ENCODE results near the gene VWA5B1.

VWA5B1 gene

DNA sequence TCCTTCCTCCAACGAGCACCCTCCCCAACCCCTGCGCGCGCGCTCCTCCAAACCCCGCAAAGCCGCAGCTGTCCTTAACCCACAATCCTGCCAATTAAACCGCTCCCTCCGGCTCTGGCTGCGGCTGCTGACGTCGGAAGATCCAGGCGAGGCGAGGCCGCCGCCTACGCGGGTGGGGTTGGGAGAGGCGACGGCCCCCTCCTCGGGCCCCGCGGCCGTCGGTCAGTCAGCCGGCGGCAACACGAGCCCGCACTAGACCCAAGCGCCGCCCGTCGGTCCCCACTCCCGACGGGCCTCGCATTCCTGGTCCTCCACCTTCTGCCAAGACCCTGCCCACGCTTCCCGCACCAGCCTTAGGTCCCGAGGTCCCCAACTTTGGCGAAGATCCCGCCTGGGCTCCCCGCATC, 75.4 kb downstream of the VWA5B1 start:
- Mint-ChIP-seq H3K4me3 (peak overlapping the region; percentile 74), H3K9me3 (no peaks in the 10 kb centered on the region), H3K36me3 (ENCODE audit: low read depth) (no peaks in the 10 kb centered on the region), H3K27ac (no peak overlapping the region), H3K4me1 (peaks cover 11% of the 10 kb centered on the region), H3K27me3 (ENCODE audit: low read depth, poor library complexity) (peaks cover 99% of the 10 kb centered on the region)
- peak; percentile 38 for DNase-seq
- TF ChIP-seq, protein P1, sequence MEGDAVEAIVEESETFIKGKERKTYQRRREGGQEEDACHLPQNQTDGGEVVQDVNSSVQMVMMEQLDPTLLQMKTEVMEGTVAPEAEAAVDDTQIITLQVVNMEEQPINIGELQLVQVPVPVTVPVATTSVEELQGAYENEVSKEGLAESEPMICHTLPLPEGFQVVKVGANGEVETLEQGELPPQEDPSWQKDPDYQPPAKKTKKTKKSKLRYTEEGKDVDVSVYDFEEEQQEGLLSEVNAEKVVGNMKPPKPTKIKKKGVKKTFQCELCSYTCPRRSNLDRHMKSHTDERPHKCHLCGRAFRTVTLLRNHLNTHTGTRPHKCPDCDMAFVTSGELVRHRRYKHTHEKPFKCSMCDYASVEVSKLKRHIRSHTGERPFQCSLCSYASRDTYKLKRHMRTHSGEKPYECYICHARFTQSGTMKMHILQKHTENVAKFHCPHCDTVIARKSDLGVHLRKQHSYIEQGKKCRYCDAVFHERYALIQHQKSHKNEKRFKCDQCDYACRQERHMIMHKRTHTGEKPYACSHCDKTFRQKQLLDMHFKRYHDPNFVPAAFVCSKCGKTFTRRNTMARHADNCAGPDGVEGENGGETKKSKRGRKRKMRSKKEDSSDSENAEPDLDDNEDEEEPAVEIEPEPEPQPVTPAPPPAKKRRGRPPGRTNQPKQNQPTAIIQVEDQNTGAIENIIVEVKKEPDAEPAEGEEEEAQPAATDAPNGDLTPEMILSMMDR (IDR thresholded peaks at IDR 0.05): no peak

DNA sequence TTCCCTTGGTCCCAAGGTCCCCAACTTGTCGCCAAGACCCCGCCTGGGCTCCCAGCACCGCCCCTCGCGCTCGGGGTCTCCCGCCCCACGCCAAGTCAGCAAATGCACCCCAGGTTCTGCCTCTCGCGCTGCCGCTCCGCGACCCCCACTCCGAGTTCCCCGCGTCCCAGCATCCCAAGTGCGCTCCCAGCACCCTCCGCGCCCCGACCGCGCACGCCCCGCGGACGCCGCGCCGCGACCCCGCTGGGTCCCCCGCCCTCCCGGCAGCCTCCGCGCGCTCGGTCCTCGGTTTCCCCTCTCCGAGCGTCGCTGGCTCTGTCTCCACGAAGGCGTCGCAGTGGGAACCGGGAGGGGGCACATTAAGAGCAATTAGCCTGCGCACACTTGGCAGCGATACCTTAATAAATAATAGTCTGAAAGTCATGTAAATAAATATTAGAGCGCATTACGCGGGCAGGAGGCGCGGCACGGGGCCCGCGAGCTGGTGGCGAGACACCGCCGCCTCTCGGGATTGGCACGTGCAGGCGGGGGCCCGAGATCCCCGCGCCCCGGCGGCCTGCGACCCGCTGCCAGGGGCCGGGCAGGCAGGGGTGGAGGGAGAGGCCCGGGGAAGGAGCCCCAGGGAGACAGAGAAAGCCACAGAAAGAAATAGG, 75.9 kb downstream of the VWA5B1 start:
- DNase-seq: no peak
- H3K27ac Mint-ChIP-seq: no peak overlapping the region
- peaks cover 99% of the 10 kb centered on the region for H3K27me3 Mint-ChIP-seq (ENCODE audit: low read depth, poor library complexity)
- no peaks in the 10 kb centered on the region for H3K36me3 Mint-ChIP-seq (ENCODE audit: low read depth)
- TF ChIP-seq, protein P1 (IDR thresholded peaks at IDR 0.05): no peak
- peaks cover 11% of the 10 kb centered on the region for H3K4me1 Mint-ChIP-seq
- H3K9me3 Mint-ChIP-seq: no peaks in the 10 kb centered on the region
- H3K4me3 Mint-ChIP-seq: peak overlapping the region; percentile 81

DNA sequence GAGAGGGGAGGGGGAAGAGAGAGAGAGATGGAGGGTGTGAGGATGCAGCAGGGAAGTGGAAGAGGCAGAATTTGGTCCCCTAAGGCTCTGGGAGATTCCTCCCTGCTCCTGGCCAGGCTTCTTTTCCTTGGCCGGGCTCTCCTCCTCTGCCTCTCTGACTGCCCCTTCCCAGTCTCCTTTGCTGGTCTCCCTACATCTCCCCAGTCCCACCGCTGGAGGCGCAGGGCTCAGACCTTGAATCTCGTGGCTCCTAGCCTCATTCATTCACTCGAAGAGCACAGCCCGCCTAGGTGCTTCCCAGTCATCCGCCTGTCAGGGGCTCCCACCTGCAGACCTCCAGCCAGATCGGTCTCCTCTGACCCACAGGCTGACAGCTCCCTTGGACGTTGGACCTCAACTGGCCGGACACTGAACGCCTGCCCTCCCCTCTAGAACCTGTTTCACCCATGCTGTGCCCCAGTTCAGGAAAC, 76.5 kb downstream of the VWA5B1 start:
- peak overlapping the region; percentile 81 for H3K4me3 Mint-ChIP-seq
- TF ChIP-seq, protein P1 (IDR thresholded peaks at IDR 0.05): peak; percentile 60
- DNase-seq: peak; percentile 58
- H3K27ac Mint-ChIP-seq: no peak overlapping the region
- no peaks in the 10 kb centered on the region for H3K9me3 Mint-ChIP-seq
- peaks cover 99% of the 10 kb centered on the region for H3K27me3 Mint-ChIP-seq (ENCODE audit: low read depth, poor library complexity)
- H3K36me3 Mint-ChIP-seq (ENCODE audit: low read depth): no peaks in the 10 kb centered on the region
- peaks cover 11% of the 10 kb centered on the region for H3K4me1 Mint-ChIP-seq

DNA sequence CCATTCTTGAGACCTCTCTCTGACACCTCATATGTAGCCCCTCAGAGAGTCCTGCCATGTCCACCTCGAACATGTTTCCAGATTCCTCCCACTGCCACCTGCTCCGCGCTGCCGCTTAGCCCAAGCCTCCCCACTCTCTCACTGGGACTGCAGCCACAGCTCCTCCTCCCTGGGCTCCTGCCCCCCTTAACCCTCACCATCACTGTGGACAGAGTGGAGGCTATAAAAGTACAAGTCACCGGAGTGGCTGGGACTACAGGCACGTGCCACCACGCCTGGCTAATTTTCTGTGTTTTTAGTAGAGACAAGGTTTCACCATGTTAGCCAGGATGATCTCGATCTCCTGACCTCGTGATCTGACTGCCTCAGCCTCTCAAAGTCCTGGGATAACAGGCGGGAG, 77.0 kb downstream of the VWA5B1 start:
- Mint-ChIP-seq H3K9me3 (no peaks in the 10 kb centered on the region), H3K4me1 (peaks cover 11% of the 10 kb centered on the region), H3K36me3 (ENCODE audit: low read depth) (no peaks in the 10 kb centered on the region), H3K4me3 (peak overlapping the region; percentile 81), H3K27ac (no peak overlapping the region), H3K27me3 (ENCODE audit: low read depth, poor library complexity) (peaks cover 99% of the 10 kb centered on the region)
- TF ChIP-seq, protein P1 (IDR thresholded peaks at IDR 0.05): no peak
- no peak for DNase-seq

DNA sequence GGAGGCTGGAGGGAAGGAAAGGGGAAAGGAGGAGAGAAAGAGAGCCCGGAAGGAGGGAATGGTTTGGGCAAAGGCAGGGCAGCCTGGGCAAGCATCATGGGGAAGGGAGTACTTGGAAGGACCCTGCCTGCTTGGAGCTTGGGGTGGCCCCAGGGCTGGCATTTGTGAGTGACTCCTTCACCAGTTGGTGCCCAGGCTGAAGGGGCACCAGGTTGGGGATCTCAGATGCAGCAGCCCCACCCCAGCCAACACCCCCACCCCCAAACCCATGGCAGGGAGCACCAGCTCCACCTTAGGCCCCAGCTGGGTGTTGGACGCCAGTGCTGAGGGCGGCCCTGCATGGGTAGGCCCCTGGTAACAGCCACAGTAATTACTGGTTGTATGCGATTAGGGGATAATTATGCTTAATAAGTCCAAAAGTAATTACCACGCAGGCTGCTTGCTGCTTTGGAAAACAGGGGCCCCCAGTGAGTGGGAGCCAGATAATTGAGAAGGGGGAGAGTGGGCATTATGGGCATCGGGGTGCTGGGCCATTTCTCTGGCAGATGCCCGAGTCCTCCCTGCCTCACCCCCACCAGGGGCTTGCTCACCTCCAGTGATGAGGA, 78.3 kb downstream of the VWA5B1 start:
- Mint-ChIP-seq H3K36me3 (ENCODE audit: low read depth) (no peaks in the 10 kb centered on the region), H3K27ac (no peak overlapping the region), H3K27me3 (ENCODE audit: low read depth, poor library complexity) (peaks cover 100% of the 10 kb centered on the region), H3K4me3 (no peak overlapping the region), H3K9me3 (no peaks in the 10 kb centered on the region), H3K4me1 (peaks cover 11% of the 10 kb centered on the region)
- TF ChIP-seq, protein P1 (IDR thresholded peaks at IDR 0.05): no peak
- no peak for DNase-seq

DNA sequence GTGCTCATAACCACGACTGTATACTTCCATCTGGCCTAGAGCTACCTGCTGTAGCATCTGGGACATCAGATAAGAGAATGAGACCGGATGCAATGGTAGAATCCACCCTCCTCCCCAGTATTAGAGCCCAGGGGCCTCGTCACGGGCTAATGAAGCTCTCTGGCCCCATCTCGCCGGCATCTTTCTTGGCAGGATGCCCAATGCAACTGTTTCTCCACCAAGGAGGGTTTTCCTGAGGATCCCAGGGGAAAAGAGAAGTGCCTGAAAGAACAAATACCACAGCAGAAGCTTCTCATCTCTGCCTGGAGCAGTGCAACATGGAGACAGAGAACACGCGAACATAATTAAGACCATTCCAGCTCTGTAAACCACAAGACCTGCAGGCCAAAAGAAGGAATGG, 80.0 kb downstream of the VWA5B1 start:
- H3K36me3 Mint-ChIP-seq (ENCODE audit: low read depth): no peaks in the 10 kb centered on the region
- H3K27me3 Mint-ChIP-seq (ENCODE audit: low read depth, poor library complexity): peaks cover 100% of the 10 kb centered on the region
- H3K4me3 Mint-ChIP-seq: no peak overlapping the region
- DNase-seq: no peak
- peaks cover 11% of the 10 kb centered on the region for H3K4me1 Mint-ChIP-seq
- no peaks in the 10 kb centered on the region for H3K9me3 Mint-ChIP-seq
- H3K27ac Mint-ChIP-seq: no peak overlapping the region
- TF ChIP-seq, protein P1 (IDR thresholded peaks at IDR 0.05): no peak

Data from nephron progenitor cell (in vitro differentiated cells).